T follicular helper cell (primary cell): ENCODE data around the gene CATSPERB.
"Not testable (repeated sequence)": the region's sequence is repeated elsewhere in the genome, so short reads cannot be mapped to it uniquely, and the experiment has no call there.

Experiments
- DNase-seq: peaks from one replicate; pipeline ENCODE4 v3.0.0-alpha.2; 2020; ENCODE audit warnings: low read depth

Gene CATSPERB

GRCh38 chr14:91575469-91576208 is 156.2 kb downstream of the CATSPERB start:
- no peak for DNase-seq

GRCh38 chr14:91573894-91574837 is 157.7 kb downstream of the CATSPERB start:
- peak; percentile 58 for DNase-seq

GRCh38 chr14:91573528-91573893 is 158.4 kb downstream of the CATSPERB start:
- DNase-seq: no peak

- no peak for DNase-seq
Observed at GRCh38 chr14:91570021-91570420, 161.9 kb downstream of the CATSPERB start.

- DNase-seq: no peak
Observed at GRCh38 chr14:91569301-91569700, 162.6 kb downstream of the CATSPERB start.

GRCh38 chr14:91568626-91569025 is 163.3 kb downstream of the CATSPERB start:
- DNase-seq: no peak

- not testable (repeated sequence) for DNase-seq
Observed at GRCh38 chr14:91567827-91568226, 164.1 kb downstream of the CATSPERB start.

GRCh38 chr14:91555531-91555930 is 176.4 kb downstream of the CATSPERB start:
- DNase-seq: no peak

- no peak for DNase-seq
Observed at GRCh38 chr14:91554535-91555332, 177.2 kb downstream of the CATSPERB start.

GRCh38 chr14:91548108-91548507 is 183.8 kb downstream of the CATSPERB start:
- no peak for DNase-seq

- no peak for DNase-seq
Observed at GRCh38 chr14:91545946-91546716, 185.8 kb downstream of the CATSPERB start.

GRCh38 chr14:91545204-91545603 is 186.7 kb downstream of the CATSPERB start:
- no peak for DNase-seq

GRCh38 chr14:91536327-91536726 is 195.6 kb downstream of the CATSPERB start:
- DNase-seq: no peak

- not testable (repeated sequence) for DNase-seq
Observed at GRCh38 chr14:91534059-91534458, 197.8 kb downstream of the CATSPERB start.

GRCh38 chr14:91533623-91534022 is 198.3 kb downstream of the CATSPERB start:
- no peak for DNase-seq
